Nephron progenitor cell (in vitro differentiated cells): ENCODE results near the gene DCTN1.

Experiments used
- DNase-seq: peaks from one replicate; pipeline ENCODE4 v3.0.0; 2021
- H3K27ac Mint-ChIP-seq: 2 replicates; pipeline ENCODE4 v1.8.0; 2021; ENCODE audit warnings: mild to moderate bottlenecking, moderate library complexity, mixed read lengths
- H3K27me3 Mint-ChIP-seq: 2 replicates; pipeline ENCODE4 v1.8.0; 2021; ENCODE audit warnings: mild to moderate bottlenecking, low read depth, mixed read lengths; ENCODE audit not compliant: poor library complexity
- H3K36me3 Mint-ChIP-seq: 2 replicates; pipeline ENCODE4 v1.8.0; 2021; ENCODE audit warnings: low read depth, mixed read lengths
- H3K4me1 Mint-ChIP-seq: 2 replicates; pipeline ENCODE4 v1.8.0; 2021; ENCODE audit warnings: mixed read lengths
- H3K4me3 Mint-ChIP-seq: 2 replicates; pipeline ENCODE4 v1.8.0; 2021; ENCODE audit warnings: mild to moderate bottlenecking, moderate library complexity, mixed read lengths
- H3K9me3 Mint-ChIP-seq: 2 replicates; pipeline ENCODE4 v1.8.0; 2021; ENCODE audit warnings: mild to moderate bottlenecking, moderate library complexity, mixed read lengths
- TF ChIP-seq, protein P1 (sequence below): fragments of 200-600 bp; sonication (generic); IDR thresholded peaks from 2 replicates; pipeline ENCODE4 v1.5.0; 2021; ENCODE audit warnings: antibody characterized with exemption

DCTN1 gene

DNA sequence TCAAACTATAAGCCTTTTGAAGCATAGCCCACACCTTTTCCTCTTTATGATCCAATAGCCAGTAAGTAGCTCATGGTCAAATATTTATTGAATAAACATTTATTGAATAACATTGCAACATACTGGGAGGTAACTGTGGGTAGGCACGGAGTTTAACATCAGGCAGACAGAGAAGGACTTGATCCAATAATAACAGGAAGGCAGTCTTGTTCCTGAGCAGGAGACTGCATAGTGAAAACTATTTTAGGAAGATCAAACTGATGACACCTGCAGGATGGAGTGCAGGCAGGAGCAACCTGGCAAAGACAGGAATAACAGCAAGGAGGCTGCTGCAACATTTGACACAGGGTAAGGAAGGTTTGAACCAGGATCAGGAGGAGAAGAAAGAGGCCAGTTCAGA is 3.1 kb upstream of the DCTN1 start:
- H3K4me3 Mint-ChIP-seq: no peak overlapping the region
- peaks cover 37% of the 10 kb centered on the region for H3K4me1 Mint-ChIP-seq
- H3K36me3 Mint-ChIP-seq: peaks cover 12% of the 10 kb centered on the region
- TF ChIP-seq, protein P1, sequence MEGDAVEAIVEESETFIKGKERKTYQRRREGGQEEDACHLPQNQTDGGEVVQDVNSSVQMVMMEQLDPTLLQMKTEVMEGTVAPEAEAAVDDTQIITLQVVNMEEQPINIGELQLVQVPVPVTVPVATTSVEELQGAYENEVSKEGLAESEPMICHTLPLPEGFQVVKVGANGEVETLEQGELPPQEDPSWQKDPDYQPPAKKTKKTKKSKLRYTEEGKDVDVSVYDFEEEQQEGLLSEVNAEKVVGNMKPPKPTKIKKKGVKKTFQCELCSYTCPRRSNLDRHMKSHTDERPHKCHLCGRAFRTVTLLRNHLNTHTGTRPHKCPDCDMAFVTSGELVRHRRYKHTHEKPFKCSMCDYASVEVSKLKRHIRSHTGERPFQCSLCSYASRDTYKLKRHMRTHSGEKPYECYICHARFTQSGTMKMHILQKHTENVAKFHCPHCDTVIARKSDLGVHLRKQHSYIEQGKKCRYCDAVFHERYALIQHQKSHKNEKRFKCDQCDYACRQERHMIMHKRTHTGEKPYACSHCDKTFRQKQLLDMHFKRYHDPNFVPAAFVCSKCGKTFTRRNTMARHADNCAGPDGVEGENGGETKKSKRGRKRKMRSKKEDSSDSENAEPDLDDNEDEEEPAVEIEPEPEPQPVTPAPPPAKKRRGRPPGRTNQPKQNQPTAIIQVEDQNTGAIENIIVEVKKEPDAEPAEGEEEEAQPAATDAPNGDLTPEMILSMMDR: no peak
- DNase-seq: no peak
- no peak overlapping the region for H3K27ac Mint-ChIP-seq
- H3K27me3 Mint-ChIP-seq: no peaks in the 10 kb centered on the region
- H3K9me3 Mint-ChIP-seq: no peaks in the 10 kb centered on the region

DNA sequence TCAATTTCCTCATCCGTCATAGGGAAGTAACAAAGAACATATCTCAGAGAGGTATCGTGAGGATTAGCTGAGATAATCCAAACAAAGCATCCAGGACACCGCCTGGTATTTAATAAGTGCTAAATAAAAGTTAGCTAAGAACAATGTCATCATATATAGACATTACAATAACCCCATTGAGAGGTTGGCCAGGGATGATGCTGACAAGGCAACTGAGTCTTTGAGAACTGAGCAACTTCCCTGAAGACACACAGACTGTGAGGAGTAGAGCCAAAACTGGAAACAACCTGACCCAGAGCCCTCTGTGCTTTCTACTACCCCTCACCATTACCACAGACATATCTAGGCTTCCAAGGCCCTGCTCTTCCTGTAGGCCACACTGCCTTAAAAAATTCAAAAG is 1.6 kb upstream of the DCTN1 start:
- TF ChIP-seq, protein P1: no peak
- DNase-seq: no peak
- Mint-ChIP-seq H3K36me3 (peaks cover 26% of the 10 kb centered on the region), H3K4me3 (no peak overlapping the region), H3K27me3 (no peaks in the 10 kb centered on the region), H3K4me1 (peaks cover 37% of the 10 kb centered on the region), H3K27ac (peak overlapping the region; percentile 18), H3K9me3 (no peaks in the 10 kb centered on the region)

DNA sequence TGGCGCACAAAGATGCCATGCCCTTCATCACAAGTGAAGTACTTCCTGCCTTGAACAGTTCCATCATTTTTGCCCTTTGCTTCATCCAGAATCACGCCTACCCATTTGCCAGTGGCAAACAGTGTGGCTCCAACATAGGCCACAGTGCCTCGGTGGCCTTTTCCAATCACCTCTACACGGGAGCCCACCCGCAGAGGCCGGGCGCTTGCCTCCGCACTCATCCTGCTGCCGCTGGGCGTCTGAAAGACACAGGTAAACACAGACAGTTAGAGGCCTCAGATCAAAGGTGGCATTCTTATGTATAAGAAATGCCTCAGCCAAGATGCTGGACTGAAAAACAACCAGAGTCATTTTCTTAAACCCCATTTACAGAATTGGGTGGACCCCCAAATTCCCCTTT is 2.1 kb downstream of the DCTN1 start:
- H3K27me3 Mint-ChIP-seq: no peaks in the 10 kb centered on the region
- TF ChIP-seq, protein P1: no peak
- DNase-seq: no peak
- peaks cover 67% of the 10 kb centered on the region for H3K4me1 Mint-ChIP-seq
- H3K36me3 Mint-ChIP-seq: peaks cover 22% of the 10 kb centered on the region
- H3K9me3 Mint-ChIP-seq: no peaks in the 10 kb centered on the region
- H3K4me3 Mint-ChIP-seq: no peak overlapping the region
- H3K27ac Mint-ChIP-seq: no peak overlapping the region

DNA sequence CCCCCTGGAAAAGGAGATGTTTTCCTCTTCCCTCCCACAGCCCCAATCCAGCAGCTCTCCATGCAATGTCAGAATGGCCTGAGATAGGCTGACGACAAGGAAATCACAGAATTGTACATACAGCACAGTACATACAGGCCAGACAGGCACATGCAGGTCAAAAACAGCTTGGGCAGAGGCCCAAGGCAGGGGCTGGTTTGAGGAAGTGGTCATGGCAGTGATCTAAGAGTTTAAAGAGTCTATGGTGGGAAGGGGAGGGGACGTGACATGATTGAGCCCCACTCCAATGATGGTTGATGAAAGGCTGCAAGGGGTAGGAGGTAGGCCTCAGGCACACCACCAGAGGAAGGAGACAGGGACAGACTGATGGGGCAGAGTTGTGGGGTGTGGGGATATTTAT is 4.3 kb downstream of the DCTN1 start:
- H3K27me3 Mint-ChIP-seq: no peaks in the 10 kb centered on the region
- H3K4me3 Mint-ChIP-seq: no peak overlapping the region
- peak overlapping the region; percentile 65 for H3K27ac Mint-ChIP-seq

DNA sequence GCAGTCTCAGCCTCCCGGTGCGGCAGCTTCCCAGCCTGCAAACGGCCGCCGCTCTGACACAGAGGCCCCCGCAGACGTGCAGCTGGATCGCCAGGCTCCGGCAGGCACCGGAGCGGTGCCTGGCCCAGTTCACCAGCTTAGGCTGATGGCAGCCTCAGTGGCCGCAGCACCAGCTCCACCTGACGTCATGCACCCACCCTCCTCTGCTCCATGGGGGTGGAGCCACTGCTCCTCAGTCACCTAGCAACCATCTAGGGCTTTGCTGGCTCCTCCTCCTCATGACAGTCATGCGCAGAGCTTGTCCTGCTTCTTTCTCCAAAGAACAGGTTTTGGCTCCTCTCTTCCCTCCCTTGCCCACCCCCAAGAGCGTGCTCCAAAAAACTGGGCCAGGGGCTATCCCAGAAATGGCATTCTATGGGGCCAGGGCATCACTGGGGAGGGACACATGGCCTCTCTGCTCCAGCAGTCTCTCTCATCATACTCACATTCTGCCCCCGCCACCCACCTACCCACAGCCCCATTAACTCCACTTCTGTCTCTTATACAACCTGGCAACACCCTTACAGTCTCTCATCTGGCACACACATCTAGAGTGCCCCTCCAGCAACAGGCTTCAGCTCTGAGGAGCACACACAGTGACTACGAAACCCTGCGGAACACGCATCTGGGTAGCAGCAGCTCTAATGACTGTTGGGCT is 5.5 kb downstream of the DCTN1 start:
- DNase-seq: peak; percentile 80
- H3K27me3 Mint-ChIP-seq: no peaks in the 10 kb centered on the region
- no peaks in the 10 kb centered on the region for H3K9me3 Mint-ChIP-seq
- peaks cover 34% of the 10 kb centered on the region for H3K36me3 Mint-ChIP-seq
- TF ChIP-seq, protein P1: no peak
- H3K4me3 Mint-ChIP-seq: peak overlapping the region; percentile 89
- peaks cover 56% of the 10 kb centered on the region for H3K4me1 Mint-ChIP-seq
- H3K27ac Mint-ChIP-seq: peak overlapping the region; percentile 80

More for the DNA sequence above, 4.3 kb downstream of the DCTN1 start:
- Mint-ChIP-seq H3K9me3 (no peaks in the 10 kb centered on the region), H3K4me1 (peaks cover 68% of the 10 kb centered on the region), H3K36me3 (peaks cover 23% of the 10 kb centered on the region)
- DNase-seq: no peak
- TF ChIP-seq, protein P1: no peak

DNA sequence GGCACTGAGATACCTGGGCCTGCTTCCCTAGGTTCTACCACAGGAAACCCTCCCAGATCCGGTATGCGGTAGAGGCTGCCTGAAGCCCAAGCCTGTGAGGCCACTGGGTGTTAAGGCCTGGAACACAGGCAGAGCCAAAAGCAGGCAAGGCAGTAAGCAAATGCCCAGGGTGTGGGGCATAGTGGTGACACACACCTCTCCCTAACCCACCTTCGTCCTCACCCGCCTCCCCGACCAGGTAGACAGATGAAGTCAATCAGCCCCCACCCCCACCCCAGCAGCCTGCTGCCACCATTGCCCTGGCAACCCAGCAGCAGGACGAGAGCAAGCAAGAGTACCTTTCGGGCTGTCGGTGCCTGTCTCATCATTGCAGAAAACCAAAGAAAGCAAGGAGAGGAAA is 6.1 kb downstream of the DCTN1 start:
- Mint-ChIP-seq H3K9me3 (no peaks in the 10 kb centered on the region), H3K27me3 (no peaks in the 10 kb centered on the region), H3K4me3 (peak overlapping the region; percentile 89), H3K36me3 (peaks cover 41% of the 10 kb centered on the region), H3K4me1 (peaks cover 50% of the 10 kb centered on the region), H3K27ac (peak overlapping the region; percentile 80)
- no peak for DNase-seq
- TF ChIP-seq, protein P1: no peak
